ENCODE data around the gene SLC9A3. TPM values are rescaled to one million over a fixed set of nuclear protein-coding genes. Genes with fewer than 3 reads are reported as not detected.

The SLC9A3 gene
- total and polyA plus RNA-seq, 2 of the 13 experiments (the other 11 are each of a cell fraction or from before 2014, with no cell fraction given) = 1.5 to 1.8 TPM

DNA sequence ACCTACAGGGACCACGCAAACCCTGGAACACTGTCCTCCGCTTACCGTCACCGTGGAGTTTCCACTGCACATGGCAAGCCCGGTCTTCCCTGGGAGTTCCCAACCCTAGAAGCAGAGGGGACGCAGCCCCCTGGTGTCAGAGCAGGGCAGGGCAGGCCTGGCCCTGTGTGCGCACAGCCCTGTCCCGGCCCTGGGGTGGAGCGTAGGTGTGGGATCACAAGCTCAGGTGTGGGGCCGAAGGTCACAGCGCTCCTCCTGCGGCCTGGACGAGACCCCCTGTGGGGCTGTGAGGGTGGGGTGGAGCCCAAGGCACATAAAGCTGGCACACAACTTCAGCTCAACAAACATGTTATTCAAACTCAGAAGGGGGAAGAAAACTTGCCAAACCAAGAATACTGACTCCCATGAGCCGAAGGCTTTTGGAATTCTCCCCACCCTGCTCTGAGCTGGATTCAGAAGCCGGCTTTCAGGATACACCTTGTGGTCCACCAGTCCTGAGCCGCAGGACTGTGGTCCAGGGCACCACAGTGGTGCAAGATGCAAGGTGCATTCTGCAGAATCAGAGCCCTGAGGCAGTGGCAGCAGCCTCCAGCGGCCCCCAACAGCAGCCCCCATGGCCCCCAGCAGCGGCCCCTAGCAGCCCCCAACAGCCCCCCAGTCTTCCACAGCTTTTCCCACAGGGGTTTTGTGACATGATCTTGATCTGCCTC, 93.1 kb downstream of the SLC9A3 start (continued):
- TF ChIP-seq HNF4A (CRISPR knock-in tag; IDR thresholded peaks at IDR 0.05) (peak; percentile 57; the same call in 1 of the 2 replicates), REPIN1 (CRISPR knock-in tag; IDR thresholded peaks at IDR 0.05; ENCODE audit: borderline replicate concordance, low read depth) (no peak), ZNF615 (CRISPR knock-in tag; IDR thresholded peaks at IDR 0.05; ENCODE audit: borderline replicate concordance) (no peak), NFE2 (CRISPR knock-in tag; IDR thresholded peaks at IDR 0.05) (no peak), JUNB (CRISPR knock-in tag; IDR thresholded peaks at IDR 0.05; ENCODE audit: borderline replicate concordance) (no peak), ZNF143 (CRISPR knock-in tag; IDR thresholded peaks at IDR 0.05) (no peak), ZNF354B (CRISPR knock-in tag; IDR thresholded peaks at IDR 0.05) (no peak), FOXA1 (IDR thresholded peaks at IDR 0.05) (no peak), FOXA1 (CRISPR knock-in tag; IDR thresholded peaks at IDR 0.05) (no peak), KDM5B (CRISPR knock-in tag; IDR thresholded peaks at IDR 0.05; ENCODE audit: borderline replicate concordance) (0 out of 2 replicates have a peak, but pooled peaks have one; percentile 21), FOSL2 (CRISPR knock-in tag; IDR thresholded peaks at IDR 0.05) (no peak), SALL2 (CRISPR knock-in tag; IDR thresholded peaks at IDR 0.05) (no peak), ZFX (CRISPR knock-in tag; IDR thresholded peaks at IDR 0.05; ENCODE audit: low read depth) (peak; percentile 44; the same call in 1 of the 2 replicates), PHF20 (CRISPR knock-in tag; IDR thresholded peaks at IDR 0.05) (no peak), ZNF773 (CRISPR knock-in tag; IDR thresholded peaks at IDR 0.05; ENCODE audit: borderline replicate concordance) (no peak), ZNF788 (CRISPR knock-in tag; IDR thresholded peaks at IDR 0.05; ENCODE audit: borderline replicate concordance) (no peak), ZSCAN30 (CRISPR knock-in tag; IDR thresholded peaks at IDR 0.05) (no peak), HNF4G (IDR thresholded peaks at IDR 0.05; ENCODE audit: borderline replicate concordance, low read depth, low read length) (peak; percentile 46), HNF4G (CRISPR knock-in tag; IDR thresholded peaks at IDR 0.05; ENCODE audit: borderline replicate concordance, low read depth) (no peak), CBFB (CRISPR knock-in tag; IDR thresholded peaks at IDR 0.05) (no peak), SP140L (CRISPR knock-in tag; IDR thresholded peaks at IDR 0.05; ENCODE audit: borderline replicate concordance) (no peak), ZNF598 (CRISPR knock-in tag; IDR thresholded peaks at IDR 0.05; ENCODE audit: borderline replicate concordance) (0 out of 2 replicates have a peak, but pooled peaks have one; percentile 65)
- TF ChIP-seq, protein P1, sequence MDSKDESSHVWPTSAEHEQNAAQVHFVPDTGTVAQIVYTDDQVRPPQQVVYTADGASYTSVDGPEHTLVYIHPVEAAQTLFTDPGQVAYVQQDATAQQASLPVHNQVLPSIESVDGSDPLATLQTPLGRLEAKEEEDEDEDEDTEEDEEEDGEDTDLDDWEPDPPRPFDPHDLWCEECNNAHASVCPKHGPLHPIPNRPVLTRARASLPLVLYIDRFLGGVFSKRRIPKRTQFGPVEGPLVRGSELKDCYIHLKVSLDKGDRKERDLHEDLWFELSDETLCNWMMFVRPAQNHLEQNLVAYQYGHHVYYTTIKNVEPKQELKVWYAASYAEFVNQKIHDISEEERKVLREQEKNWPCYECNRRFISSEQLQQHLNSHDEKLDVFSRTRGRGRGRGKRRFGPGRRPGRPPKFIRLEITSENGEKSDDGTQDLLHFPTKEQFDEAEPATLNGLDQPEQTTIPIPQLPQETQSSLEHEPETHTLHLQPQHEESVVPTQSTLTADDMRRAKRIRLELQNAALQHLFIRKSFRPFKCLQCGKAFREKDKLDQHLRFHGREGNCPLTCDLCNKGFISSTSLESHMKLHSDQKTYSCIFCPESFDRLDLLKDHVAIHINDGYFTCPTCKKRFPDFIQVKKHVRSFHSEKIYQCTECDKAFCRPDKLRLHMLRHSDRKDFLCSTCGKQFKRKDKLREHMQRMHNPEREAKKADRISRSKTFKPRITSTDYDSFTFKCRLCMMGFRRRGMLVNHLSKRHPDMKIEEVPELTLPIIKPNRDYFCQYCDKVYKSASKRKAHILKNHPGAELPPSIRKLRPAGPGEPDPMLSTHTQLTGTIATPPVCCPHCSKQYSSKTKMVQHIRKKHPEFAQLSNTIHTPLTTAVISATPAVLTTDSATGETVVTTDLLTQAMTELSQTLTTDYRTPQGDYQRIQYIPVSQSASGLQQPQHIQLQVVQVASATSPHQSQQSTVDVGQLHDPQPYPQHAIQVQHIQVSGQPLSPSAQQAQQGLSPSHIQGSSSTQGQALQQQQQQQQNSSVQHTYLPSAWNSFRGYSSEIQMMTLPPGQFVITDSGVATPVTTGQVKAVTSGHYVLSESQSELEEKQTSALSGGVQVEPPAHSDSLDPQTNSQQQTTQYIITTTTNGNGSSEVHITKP (CRISPR knock-in tag; IDR thresholded peaks at IDR 0.05; ENCODE audit: low read depth) = no peak
- TF ChIP-seq, protein P2, sequence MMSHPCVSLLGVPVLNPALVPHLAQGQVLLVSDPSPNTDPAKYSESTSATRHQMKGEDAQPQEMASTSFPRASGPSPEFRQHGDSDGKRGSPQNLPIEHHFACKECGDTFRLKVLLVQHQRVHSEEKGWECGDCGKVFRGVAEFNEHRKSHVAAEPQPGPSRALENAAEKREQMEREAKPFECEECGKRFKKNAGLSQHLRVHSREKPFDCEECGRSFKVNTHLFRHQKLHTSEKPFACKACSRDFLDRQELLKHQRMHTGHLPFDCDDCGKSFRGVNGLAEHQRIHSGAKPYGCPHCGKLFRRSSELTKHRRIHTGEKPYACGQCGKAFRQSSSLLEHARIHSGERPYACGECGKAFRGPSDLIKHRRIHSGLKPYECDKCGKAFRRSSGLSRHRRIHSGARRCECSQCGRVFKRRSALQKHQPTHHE (CRISPR knock-in tag; IDR thresholded peaks at IDR 0.05; ENCODE audit: borderline replicate concordance) = no peak
- TF ChIP-seq, protein P3, sequence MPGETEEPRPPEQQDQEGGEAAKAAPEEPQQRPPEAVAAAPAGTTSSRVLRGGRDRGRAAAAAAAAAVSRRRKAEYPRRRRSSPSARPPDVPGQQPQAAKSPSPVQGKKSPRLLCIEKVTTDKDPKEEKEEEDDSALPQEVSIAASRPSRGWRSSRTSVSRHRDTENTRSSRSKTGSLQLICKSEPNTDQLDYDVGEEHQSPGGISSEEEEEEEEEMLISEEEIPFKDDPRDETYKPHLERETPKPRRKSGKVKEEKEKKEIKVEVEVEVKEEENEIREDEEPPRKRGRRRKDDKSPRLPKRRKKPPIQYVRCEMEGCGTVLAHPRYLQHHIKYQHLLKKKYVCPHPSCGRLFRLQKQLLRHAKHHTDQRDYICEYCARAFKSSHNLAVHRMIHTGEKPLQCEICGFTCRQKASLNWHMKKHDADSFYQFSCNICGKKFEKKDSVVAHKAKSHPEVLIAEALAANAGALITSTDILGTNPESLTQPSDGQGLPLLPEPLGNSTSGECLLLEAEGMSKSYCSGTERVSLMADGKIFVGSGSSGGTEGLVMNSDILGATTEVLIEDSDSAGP (CRISPR knock-in tag; IDR thresholded peaks at IDR 0.05; ENCODE audit: borderline replicate concordance) = peak; percentile 48; the same call in 1 of the 2 replicates

All from HepG2 (cell line).